T-helper 1 cell treated with Interleukin-12 subunit alpha and Interleukin-12 subunit beta and Interleukin-4 antibody, amounts not matched to agents 30 μg/mL and 1 μg/mL, for 36 hours (primary cell): ENCODE measurements around the gene MCU.

Experiments
- H3K27ac Mint-ChIP-seq: one replicate; pipeline ENCODE4 v1.8.0; 2021; ENCODE audit warnings: mild to moderate bottlenecking, mixed read lengths
- H3K27me3 Mint-ChIP-seq: one replicate; pipeline ENCODE4 v1.8.0; 2021; ENCODE audit warnings: low read depth, mixed read lengths
- H3K36me3 Mint-ChIP-seq: one replicate; pipeline ENCODE4 v1.8.0; 2021; ENCODE audit warnings: low read depth, mixed read lengths
- H3K4me1 Mint-ChIP-seq: one replicate; pipeline ENCODE4 v1.8.0; 2021; ENCODE audit warnings: low read depth, mixed read lengths
- H3K4me3 Mint-ChIP-seq: one replicate; pipeline ENCODE4 v1.8.0; 2021; ENCODE audit warnings: mild to moderate bottlenecking, moderate library complexity, mixed read lengths
- H3K9me3 Mint-ChIP-seq: one replicate; pipeline ENCODE4 v1.8.0; 2021; ENCODE audit warnings: mixed read lengths

Gene MCU

GRCh38 chr10:72782649-72783330 is 90.8 kb downstream of the MCU start:
- Mint-ChIP-seq H3K4me1 (no peaks in the 10 kb centered on the region), H3K4me3 (no peak overlapping the region), H3K9me3 (no peaks in the 10 kb centered on the region), H3K36me3 (no peaks in the 10 kb centered on the region), H3K27me3 (no peaks in the 10 kb centered on the region), H3K27ac (no peak overlapping the region)

DNA sequence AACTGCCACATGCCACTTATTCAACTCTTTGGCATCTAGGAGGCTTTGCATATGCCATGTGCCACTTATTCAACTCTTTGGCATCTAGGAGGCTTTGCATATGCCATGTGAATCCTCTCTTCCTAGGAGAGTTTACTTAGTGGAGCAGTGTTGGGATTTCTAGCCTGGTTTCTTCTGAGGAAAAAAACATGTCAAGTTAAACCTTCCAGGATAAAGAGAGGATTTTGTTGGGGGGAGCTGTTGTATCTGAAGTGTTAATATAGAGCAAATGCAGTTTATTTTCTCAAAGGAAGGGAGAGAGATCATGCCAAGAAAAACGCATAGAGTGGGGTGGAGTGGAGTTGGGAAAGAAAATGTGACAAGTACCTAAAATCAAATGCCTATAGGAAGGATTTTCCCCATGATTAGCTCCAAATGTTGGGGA is 91.5 kb downstream of the MCU start:
- Mint-ChIP-seq H3K4me1 (no peaks in the 10 kb centered on the region), H3K4me3 (no peak overlapping the region), H3K36me3 (peaks cover 1% of the 10 kb centered on the region), H3K27me3 (no peaks in the 10 kb centered on the region), H3K9me3 (no peaks in the 10 kb centered on the region), H3K27ac (no peak overlapping the region)

GRCh38 chr10:72784551-72785351 is 92.8 kb downstream of the MCU start:
- Mint-ChIP-seq H3K4me1 (peaks cover 5% of the 10 kb centered on the region), H3K4me3 (no peak overlapping the region), H3K9me3 (no peaks in the 10 kb centered on the region), H3K27me3 (no peaks in the 10 kb centered on the region), H3K36me3 (peaks cover 1% of the 10 kb centered on the region), H3K27ac (no peak overlapping the region)

GRCh38 chr10:72785409-72785808 is 93.5 kb downstream of the MCU start:
- Mint-ChIP-seq H3K27ac (no peak overlapping the region), H3K36me3 (peaks cover 1% of the 10 kb centered on the region), H3K9me3 (no peaks in the 10 kb centered on the region), H3K27me3 (no peaks in the 10 kb centered on the region), H3K4me1 (peaks cover 6% of the 10 kb centered on the region), H3K4me3 (no peak overlapping the region)

DNA sequence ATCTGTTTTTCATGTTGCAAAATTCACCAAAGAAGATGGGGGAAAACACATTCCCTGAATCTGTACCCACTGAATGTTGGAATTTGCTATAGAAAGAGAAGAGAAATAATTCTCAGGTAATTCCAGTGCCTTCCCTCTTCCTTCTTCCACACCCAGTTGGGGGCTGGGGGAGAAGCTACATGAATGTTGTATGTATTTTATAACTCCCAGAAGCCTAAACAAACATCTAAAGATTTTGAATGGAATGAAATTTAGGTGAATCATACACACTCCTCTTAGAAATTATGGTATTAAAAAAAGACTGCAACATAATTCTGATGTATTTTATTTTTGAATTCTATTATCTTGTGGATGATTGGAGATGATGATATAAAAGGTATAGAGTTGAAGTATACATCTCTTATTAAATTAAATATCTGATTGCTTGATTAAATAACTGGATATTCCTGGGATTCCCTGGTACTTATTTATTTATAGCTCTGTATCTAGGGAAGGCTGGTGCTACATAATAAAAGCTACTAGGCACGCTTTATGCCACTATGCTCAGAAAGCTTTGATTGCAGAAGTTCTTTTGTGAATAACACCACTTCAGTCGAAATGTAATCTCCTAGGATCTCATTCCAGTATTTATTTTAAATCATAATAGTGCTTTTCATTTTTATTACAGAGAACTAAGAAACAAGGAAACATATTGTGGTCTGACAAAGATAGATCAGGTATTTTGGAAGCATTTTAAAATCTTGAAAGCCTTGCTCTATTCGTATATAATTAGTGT is 98.5 kb downstream of the MCU start:
- H3K27me3 Mint-ChIP-seq = no peaks in the 10 kb centered on the region
- H3K9me3 Mint-ChIP-seq = no peaks in the 10 kb centered on the region
- peaks cover 1% of the 10 kb centered on the region for H3K36me3 Mint-ChIP-seq
- no peak overlapping the region for H3K4me3 Mint-ChIP-seq
- no peak overlapping the region for H3K27ac Mint-ChIP-seq
- peaks cover 8% of the 10 kb centered on the region for H3K4me1 Mint-ChIP-seq

DNA sequence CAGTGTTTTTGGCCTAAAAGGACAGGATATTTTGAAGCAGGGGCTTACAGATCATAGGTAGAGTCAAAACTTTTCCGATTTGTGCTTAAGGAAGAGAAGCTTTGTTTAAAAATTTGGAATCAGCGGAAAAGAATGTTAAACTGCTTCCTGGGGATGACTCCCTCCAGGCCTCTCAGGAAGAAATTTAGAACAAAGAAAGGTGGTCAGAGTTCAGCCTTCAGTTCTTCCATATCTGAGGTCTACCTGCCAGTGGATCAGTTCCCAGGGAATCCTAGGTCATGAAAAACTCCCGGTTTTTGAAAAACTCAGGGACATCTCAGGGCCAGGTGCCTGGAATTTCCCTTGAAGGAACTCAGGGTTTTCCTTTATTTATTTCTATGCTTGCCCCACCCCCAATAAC is 100.3 kb downstream of the MCU start:
- Mint-ChIP-seq H3K9me3 (no peaks in the 10 kb centered on the region), H3K36me3 (peaks cover 1% of the 10 kb centered on the region), H3K4me3 (no peak overlapping the region), H3K27ac (no peak overlapping the region), H3K4me1 (peaks cover 10% of the 10 kb centered on the region), H3K27me3 (no peaks in the 10 kb centered on the region)

DNA sequence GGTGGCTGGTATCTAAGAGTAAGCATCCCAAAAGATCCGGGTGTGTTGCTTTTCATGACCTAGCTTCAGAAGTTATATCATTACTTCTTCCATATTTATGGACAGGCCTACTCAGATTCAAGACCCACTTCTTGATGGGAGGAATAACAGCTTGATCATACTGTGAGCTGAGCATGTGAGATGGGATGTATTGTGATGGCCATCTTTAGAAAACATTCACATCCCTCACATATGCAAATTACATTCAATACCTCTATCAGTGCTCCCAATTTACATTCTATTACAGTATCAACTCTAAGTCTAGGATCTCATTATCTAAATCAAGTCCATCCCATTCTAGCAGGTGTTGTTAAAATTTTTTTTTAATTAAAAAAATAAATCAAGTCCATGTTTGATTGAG is 101.8 kb downstream of the MCU start:
- Mint-ChIP-seq H3K9me3 (no peaks in the 10 kb centered on the region), H3K27me3 (no peaks in the 10 kb centered on the region), H3K27ac (no peak overlapping the region), H3K4me3 (no peak overlapping the region), H3K4me1 (peaks cover 10% of the 10 kb centered on the region), H3K36me3 (no peaks in the 10 kb centered on the region)

GRCh38 chr10:72794260-72794659 is 102.3 kb downstream of the MCU start:
- no peaks in the 10 kb centered on the region for H3K27me3 Mint-ChIP-seq
- H3K27ac Mint-ChIP-seq = no peak overlapping the region
- no peaks in the 10 kb centered on the region for H3K36me3 Mint-ChIP-seq
- H3K4me3 Mint-ChIP-seq = no peak overlapping the region
- peaks cover 10% of the 10 kb centered on the region for H3K4me1 Mint-ChIP-seq
- H3K9me3 Mint-ChIP-seq = no peaks in the 10 kb centered on the region

DNA sequence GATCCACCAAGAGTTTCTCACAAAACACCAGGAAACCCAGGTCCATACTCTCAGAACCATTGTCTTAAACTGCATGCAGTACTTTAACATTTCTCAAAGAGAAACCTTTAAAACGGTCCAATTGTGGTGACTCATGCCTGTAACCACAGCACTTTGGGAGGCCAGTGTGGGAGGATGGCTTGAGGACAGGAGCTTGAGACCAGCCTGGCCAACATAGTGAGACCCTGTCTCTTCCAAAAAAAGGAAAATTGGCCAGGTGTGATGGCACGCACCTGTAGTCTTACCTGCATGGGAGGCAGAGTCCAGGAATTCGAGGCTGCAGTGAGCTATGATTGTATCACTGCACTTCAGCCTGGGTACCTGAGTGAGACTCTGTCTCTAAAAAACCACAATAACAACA is 104.1 kb downstream of the MCU start:
- Mint-ChIP-seq H3K9me3 (no peaks in the 10 kb centered on the region), H3K36me3 (no peaks in the 10 kb centered on the region), H3K27me3 (no peaks in the 10 kb centered on the region), H3K4me3 (no peak overlapping the region), H3K27ac (no peak overlapping the region), H3K4me1 (peaks cover 4% of the 10 kb centered on the region)

GRCh38 chr10:72796538-72796937 is 104.6 kb downstream of the MCU start:
- no peaks in the 10 kb centered on the region for H3K36me3 Mint-ChIP-seq
- no peak overlapping the region for H3K4me3 Mint-ChIP-seq
- H3K9me3 Mint-ChIP-seq = no peaks in the 10 kb centered on the region
- no peak overlapping the region for H3K27ac Mint-ChIP-seq
- peaks cover 2% of the 10 kb centered on the region for H3K4me1 Mint-ChIP-seq
- no peaks in the 10 kb centered on the region for H3K27me3 Mint-ChIP-seq

GRCh38 chr10:72800000-72800740 is 108.2 kb downstream of the MCU start:
- Mint-ChIP-seq H3K9me3 (no peaks in the 10 kb centered on the region), H3K27ac (no peak overlapping the region), H3K36me3 (no peaks in the 10 kb centered on the region), H3K27me3 (no peaks in the 10 kb centered on the region), H3K4me1 (peaks cover 2% of the 10 kb centered on the region), H3K4me3 (no peak overlapping the region)

- Mint-ChIP-seq H3K4me1 (peaks cover 2% of the 10 kb centered on the region), H3K36me3 (peaks cover under 1% of the 10 kb centered on the region), H3K27ac (no peak overlapping the region), H3K9me3 (no peaks in the 10 kb centered on the region), H3K4me3 (no peak overlapping the region), H3K27me3 (no peaks in the 10 kb centered on the region)
Measured at GRCh38 chr10:72800741-72801092, 108.8 kb downstream of the MCU start.

- Mint-ChIP-seq H3K9me3 (no peaks in the 10 kb centered on the region), H3K36me3 (peaks cover 3% of the 10 kb centered on the region), H3K4me3 (no peak overlapping the region), H3K27ac (no peak overlapping the region), H3K27me3 (no peaks in the 10 kb centered on the region), H3K4me1 (no peaks in the 10 kb centered on the region)
Measured at GRCh38 chr10:72801263-72801868, 109.4 kb downstream of the MCU start.

- no peaks in the 10 kb centered on the region for H3K27me3 Mint-ChIP-seq
- peaks cover 3% of the 10 kb centered on the region for H3K36me3 Mint-ChIP-seq
- H3K4me3 Mint-ChIP-seq = no peak overlapping the region
- no peak overlapping the region for H3K27ac Mint-ChIP-seq
- H3K4me1 Mint-ChIP-seq = no peaks in the 10 kb centered on the region
- H3K9me3 Mint-ChIP-seq = no peaks in the 10 kb centered on the region
Measured at GRCh38 chr10:72802332-72802731, 110.4 kb downstream of the MCU start.
